OCI-LY1 (cell line): ENCODE data around the gene FRRS1.

Experiments
- H2AFZ ChIP-seq: fragments of 200-600 bp; sonication (generic), shearing (Covaris generic); 2 replicates; pipeline ENCODE4 v1.6.0; 2014; ENCODE audit warnings: antibody characterized with exemption, mild to moderate bottlenecking, low read length
- H3F3A ChIP-seq: fragments of 200-600 bp; sonication (generic), shearing (Covaris generic); 2 replicates; pipeline ENCODE4 v1.6.0; 2014; ENCODE audit warnings: mild to moderate bottlenecking, antibody characterized with exemption, low read length, moderate library complexity; ENCODE audit not compliant: insufficient read depth
- H3K27ac ChIP-seq: fragments of 200-600 bp; sonication (generic); 2 replicates; pipeline ENCODE4 v1.5.1; 2014; ENCODE audit warnings: low read length, mixed run types, mild to moderate bottlenecking, low read depth; ENCODE audit not compliant: poor library complexity, severe bottlenecking
- H3K27me3 ChIP-seq: fragments of 200-600 bp; sonication (generic); 2 replicates; pipeline ENCODE4 v1.6.0; 2014; ENCODE audit warnings: antibody characterized with exemption, mild to moderate bottlenecking, low read length, moderate library complexity; ENCODE audit not compliant: insufficient read depth
- H3K36me3 ChIP-seq: fragments of 200-600 bp; sonication (generic); 2 replicates; pipeline ENCODE4 v1.6.1; 2014; ENCODE audit warnings: mild to moderate bottlenecking, antibody characterized with exemption, low read length, moderate library complexity, mixed read lengths; ENCODE audit not compliant: insufficient read depth
- H3K4me1 ChIP-seq: fragments of 200-600 bp; sonication (generic); 2 replicates; pipeline ENCODE4 v1.5.1; 2014; ENCODE audit warnings: mild to moderate bottlenecking, low read length, moderate library complexity; ENCODE audit not compliant: insufficient read depth, severe bottlenecking
- H3K4me2 ChIP-seq: fragments of 200-600 bp; sonication (generic), shearing (Covaris generic); 2 replicates; pipeline ENCODE4 v1.6.1; 2014; ENCODE audit warnings: low read length
- H3K4me3 ChIP-seq: fragments of 200-600 bp; sonication (generic); 2 replicates; pipeline ENCODE4 v1.5.1; 2014; ENCODE audit warnings: low read length, low read depth, mild to moderate bottlenecking, mixed read lengths; ENCODE audit not compliant: poor library complexity, severe bottlenecking
- H3K79me2 ChIP-seq: fragments of 200-600 bp; shearing (Covaris generic); 2 replicates; pipeline ENCODE4 v1.6.1; 2016; ENCODE audit warnings: mixed run types, low read length, mixed read lengths; ENCODE audit not compliant: insufficient read depth
- H3K9ac ChIP-seq: fragments of 200-600 bp; sonication (generic), shearing (Covaris generic); 2 replicates; pipeline ENCODE4 v1.6.1; 2014; ENCODE audit warnings: mild to moderate bottlenecking, low read length, mixed read lengths
- H3K9me2 ChIP-seq: fragments of 200-600 bp; sonication (generic), shearing (Covaris generic); 2 replicates; pipeline ENCODE4 v1.6.1; 2014; ENCODE audit warnings: low read depth, mild to moderate bottlenecking, low read length, mixed read lengths
- H3K9me3 ChIP-seq: fragments of 200-600 bp; shearing (Covaris generic); 2 replicates; pipeline ENCODE4 v1.6.1; 2014; ENCODE audit warnings: low read length, mixed read lengths
- H4K20me1 ChIP-seq: fragments of 200-600 bp; sonication (generic), shearing (Covaris generic); 2 replicates; pipeline ENCODE4 v1.6.0; 2016; ENCODE audit warnings: mild to moderate bottlenecking, low read length; ENCODE audit not compliant: insufficient read depth
- CTCF ChIP-seq: fragments of 200-600 bp; sonication (generic), shearing (Covaris generic); IDR thresholded peaks from 2 replicates; pipeline ENCODE4 v1.5.1; 2017; ENCODE audit warnings: mild to moderate bottlenecking, antibody characterized with exemption, low read length, moderate library complexity, mixed read lengths
- EZH2 ChIP-seq: fragments of 200-600 bp; sonication (generic), shearing (Covaris generic); IDR thresholded peaks from 2 replicates; pipeline ENCODE4 v1.8.0; 2017; ENCODE audit warnings: borderline replicate concordance, mixed run types, mild to moderate bottlenecking, antibody characterized with exemption, low read length, moderate library complexity, mixed read lengths

Gene FRRS1

GRCh38 chr1:99704356-99704816 lies 62.0 kb downstream of the FRRS1 start:
- H3K79me2 ChIP-seq = no peaks in the 10 kb centered on the region
- H3K4me2 ChIP-seq = no peak overlapping the region
- no peak overlapping the region for H2AFZ ChIP-seq
- H3K9me2 ChIP-seq = no peaks in the 10 kb centered on the region
- TF ChIP-seq CTCF (no peak), EZH2 (no peak)
- H3F3A ChIP-seq = no peaks in the 10 kb centered on the region
- H4K20me1 ChIP-seq = no peaks in the 10 kb centered on the region
- no peaks in the 10 kb centered on the region for H3K4me1 ChIP-seq
- no peak overlapping the region for H3K27ac ChIP-seq
- H3K9ac ChIP-seq = no peak overlapping the region
- no peak overlapping the region for H3K4me3 ChIP-seq
- H3K9me3 ChIP-seq = 0 out of 2 replicates have a peak, but pooled peaks cover 2% of the 10 kb centered on the region
- H3K36me3 ChIP-seq = peaks cover 12% of the 10 kb centered on the region
- no peaks in the 10 kb centered on the region for H3K27me3 ChIP-seq

- Histone ChIP-seq H3K4me2 (no peak overlapping the region), H4K20me1 (no peaks in the 10 kb centered on the region), H2AFZ (no peak overlapping the region), H3K9me3 (0 out of 2 replicates have a peak, but pooled peaks cover 2% of the 10 kb centered on the region), H3K36me3 (no peaks in the 10 kb centered on the region; the same call in 1 of the 2 replicates), H3K79me2 (no peaks in the 10 kb centered on the region), H3K27me3 (no peaks in the 10 kb centered on the region), H3K4me1 (no peaks in the 10 kb centered on the region), H3K9ac (no peak overlapping the region), H3F3A (no peaks in the 10 kb centered on the region), H3K27ac (no peak overlapping the region), H3K9me2 (no peaks in the 10 kb centered on the region), H3K4me3 (no peak overlapping the region)
- TF ChIP-seq EZH2 (no peak), CTCF (no peak)
These were observed 64.2 kb downstream of the FRRS1 start for GRCh38 chr1:99702221-99702620.

GRCh38 chr1:99700020-99700419 lies 66.4 kb downstream of the FRRS1 start:
- Histone ChIP-seq H3K4me3 (no peak overlapping the region), H3K9me3 (0 out of 2 replicates have a peak, but pooled peaks cover 2% of the 10 kb centered on the region), H4K20me1 (no peaks in the 10 kb centered on the region), H3K9ac (no peak overlapping the region), H3K79me2 (no peaks in the 10 kb centered on the region), H3F3A (no peaks in the 10 kb centered on the region), H3K36me3 (no peaks in the 10 kb centered on the region; the same call in 1 of the 2 replicates), H3K27me3 (no peaks in the 10 kb centered on the region), H3K27ac (no peak overlapping the region), H2AFZ (no peak overlapping the region), H3K4me2 (no peak overlapping the region), H3K4me1 (no peaks in the 10 kb centered on the region), H3K9me2 (no peaks in the 10 kb centered on the region)
- TF ChIP-seq CTCF = no peak
- TF ChIP-seq EZH2 = no peak
